Adrenal gland (tissue), 12 donors: ENCODE measurements around the gene SRGAP1. TPM values are rescaled to one million over a fixed set of nuclear protein-coding genes. Genes with fewer than 3 reads are reported as not detected.

Experiments
- DNase-seq, 7 donors: peaks; one replicate each; pipeline ENCODE4 v3.0.0-alpha.2; 2019 to 2020
- H3K27ac ChIP-seq, 5 donors: fragments of 200-600 bp; sonication (generic) in 4 of 5; 1 replicate in 3 of 5; 2 replicates in 2 of 5; pipeline versions ENCODE4 v1.5.1 to v1.8.0; 2016 to 2020; ENCODE audit warnings: mild to moderate bottlenecking in 1 of 5
- H3K27me3 ChIP-seq: fragments of 200-600 bp; 2 replicates; pipeline ENCODE4 v1.8.0; 2021
- H3K36me3 ChIP-seq, 2 donors: fragments of 200-600 bp; replicated peaks in 1 of 2; 1 replicate in 1 of 2; 2 replicates in 1 of 2; pipeline versions ENCODE4 v1.5.1 to v1.8.0; 2018 to 2022
- H3K4me1 ChIP-seq, 2 donors: fragments of 200-600 bp; replicated peaks in 1 of 2; 1 replicate in 1 of 2; 2 replicates in 1 of 2; pipeline versions ENCODE4 v1.5.1 to v1.8.0; 2018 to 2021
- H3K4me3 ChIP-seq, 4 donors: fragments of 200-600 bp; sonication (generic) in 3 of 4; one replicate each; pipeline ENCODE4 v1.5.1; 2016 to 2018
- H3K9me3 ChIP-seq, 3 donors: fragments of 200-600 bp; sonication (generic) in 1 of 3; replicated peaks in 1 of 3; 1 replicate in 2 of 3; 2 replicates in 1 of 3; pipeline versions ENCODE4 v1.5.1 to v1.8.0; 2016 to 2021
- POLR2A ChIP-seq, 2 donors: fragments of 450-650 bp; IDR thresholded peaks; one replicate each; pipeline ENCODE4 v1.6.1; 2017; ENCODE audit warnings: antibody characterized with exemption in 2 of 2, mild to moderate bottlenecking in 2 of 2, moderate library complexity in 1 of 2
- WGBS, 4 donors: extraction: QIAGEN DNeasy Blood & Tissue Kit in 2 of 4; methylation state at CpG; one replicate each; pipeline versions ENCODE4 v1.1.5 to v1.1.7; 2013 to 2017; 5-methylcytosine and 5-hydroxymethylcytosine counted together
- intact Hi-C, 2 donors: fragments of 100-400 bp; cut with DNase I; formaldehyde crosslinking; loops; one replicate each; pipeline versions ENCODE4 v1.14.1 to v1.15.0; 2022 to 2023
- polyA plus RNA-seq, 3 donors: library from polyadenylated mRNA; stranded (reverse); fragments of 200-250 nt in 2 of 3; fragments of 350-450 nt in 1 of 3; fragmentation: Illumina TruSeq in 1 of 3; extraction: RNeasy Lipid Tissue Mini Kit (QIAGEN cat#74804) in 1 of 3; gene quantifications; one replicate each; pipeline ENCODE4 v1.2.3, GENCODE V29; 2013 to 2014
- small RNA-seq, 2 donors: library from RNA; depleted of rRNA; stranded (forward); fragments of <200 nt; gene quantifications; one replicate each; pipeline ENCODE3, GENCODE V24; 2016
- total RNA-seq, 9 donors: library from RNA; depleted of rRNA in 4 of 9; stranded (reverse); fragments of >200 nt in 4 of 9; fragments of 120-200 nt in 1 of 9; fragmentation: NEBNext Ultra II Directional in 1 of 9; extraction: Animal tissue kit (Norgen Biotek cat#: 25700) in 1 of 9; gene quantifications; one replicate each; pipeline versions ENCODE4 v1.1.0 to v1.2.4, GENCODE V29; 2013 to 2023
- TF ChIP-seq, protein P1 (sequence below), 6 experiments: fragments of 450-650 bp in 4 of 6; fragments of 200-600 bp in 2 of 6; sonication (generic) in 1 of 6; IDR thresholded peaks; 1 replicate in 5 of 6; 2 replicates in 1 of 6; pipeline versions ENCODE4 v1.5.1 to v1.8.0; 2016 to 2021; ENCODE audit warnings: antibody characterized with exemption in 6 of 6, mild to moderate bottlenecking in 2 of 6, moderate library complexity in 1 of 6
- donor health status: healthy with polysubstance abuse.
- donor health status: Bipolar disorder and iron deficiency.
- donor health status: DM: yes; HTN: yes; CAD: no.
- donor health status: DM: no; HTN: no; CAD: no.
- donor health status: DM: no; HTN: no; CAD: no.
- donor health status: DM: yes; HTN: yes; CAD: no.

SRGAP1 gene
- total and polyA plus RNA-seq, 12 donors: 2.4 to 35.6 (median 9.8) TPM

GRCh38 chr12:64207453-64207852 is 363.0 kb downstream of the SRGAP1 start:
- WGBS, 4 donors: 93 to 99% (median 94%) methylated on average over 2 of the region's 2 CpGs
- Histone ChIP-seq H3K27me3 (no peaks in the 10 kb centered on the region), H3K4me3 (no peak overlapping the region)

More at GRCh38 chr12:64207453-64207852, 363.0 kb downstream of the SRGAP1 start:
- DNase-seq: no peak
- Histone ChIP-seq H3K27ac (no peak overlapping the region), H3K4me1 (no peaks in the 10 kb centered on the region), H3K9me3 (no peaks in the 10 kb centered on the region), H3K36me3 (no peaks in the 10 kb centered on the region)
- intact Hi-C loops: no loop called here
- TF ChIP-seq POLR2A (IDR thresholded peaks at IDR 0.05): no peak
- TF ChIP-seq, protein P1, sequence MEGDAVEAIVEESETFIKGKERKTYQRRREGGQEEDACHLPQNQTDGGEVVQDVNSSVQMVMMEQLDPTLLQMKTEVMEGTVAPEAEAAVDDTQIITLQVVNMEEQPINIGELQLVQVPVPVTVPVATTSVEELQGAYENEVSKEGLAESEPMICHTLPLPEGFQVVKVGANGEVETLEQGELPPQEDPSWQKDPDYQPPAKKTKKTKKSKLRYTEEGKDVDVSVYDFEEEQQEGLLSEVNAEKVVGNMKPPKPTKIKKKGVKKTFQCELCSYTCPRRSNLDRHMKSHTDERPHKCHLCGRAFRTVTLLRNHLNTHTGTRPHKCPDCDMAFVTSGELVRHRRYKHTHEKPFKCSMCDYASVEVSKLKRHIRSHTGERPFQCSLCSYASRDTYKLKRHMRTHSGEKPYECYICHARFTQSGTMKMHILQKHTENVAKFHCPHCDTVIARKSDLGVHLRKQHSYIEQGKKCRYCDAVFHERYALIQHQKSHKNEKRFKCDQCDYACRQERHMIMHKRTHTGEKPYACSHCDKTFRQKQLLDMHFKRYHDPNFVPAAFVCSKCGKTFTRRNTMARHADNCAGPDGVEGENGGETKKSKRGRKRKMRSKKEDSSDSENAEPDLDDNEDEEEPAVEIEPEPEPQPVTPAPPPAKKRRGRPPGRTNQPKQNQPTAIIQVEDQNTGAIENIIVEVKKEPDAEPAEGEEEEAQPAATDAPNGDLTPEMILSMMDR (IDR thresholded peaks at IDR 0.05): no peak

Small RNA genes lying within 50 kb of the gene (small RNA-seq; reads per million reads assigned to genes)
- gene AC020611.1: 0 reads per million in 2 donors
- gene RNU6-1009P: 0 reads per million in 2 donors

Other genes starting within 250 kb of the SRGAP1 start
- 10 to 100 TPM in 6 of 9 donors, 1 to 10 TPM in 3; 3.4 to 21.5 (median 12.3) TPM for gene DPY19L2, start 176.2 kb upstream of the SRGAP1 start, total RNA-seq
- gene DPY19L2, start 176.2 kb upstream of the SRGAP1 start, polyA plus RNA-seq: 10 to 100 TPM in 2 of 3 donors, 1 to 10 TPM in 1; 7.3 to 57.0 (median 31.7) TPM
- gene RXYLT1, start 64.8 kb upstream of the SRGAP1 start, total RNA-seq: 10 to 100 TPM; 17.8 to 44.9 (median 28.2) TPM
- 10 to 100 TPM; 13.9 to 33.6 (median 15.0) TPM for gene RXYLT1, start 64.8 kb upstream of the SRGAP1 start, polyA plus RNA-seq